HepG2 (cell line): Measurements from ENCODE around the gene PRELID1. TPM values are rescaled to one million over a fixed set of nuclear protein-coding genes. Genes with fewer than 3 reads are reported as not detected.

Experiments used
- ATAC-seq: fragments of 200-7000 bp; cut with Tn5 transposase; 3 replicates; pipeline ENCODE4 v1.9.1; 2020; ENCODE audit warnings: mild to moderate bottlenecking, moderate library complexity
- BruUV-seq: library from RNA; stranded (reverse); fragments of 400-500 nt; replicated peaks from 2 replicates; lab custom pipeline; 2021; lab: Mats Ljungman, UMichigan
- CTCF ChIA-PET: fragments of 300-600 bp; formaldehyde crosslinking; extraction: SDS; loops from one replicate; lab custom pipeline; 2021; ENCODE audit warnings: low total read pairs, inconsistent platforms, low intra/inter-chr PET ratio; lab: Yijun Ruan, JAX
- POLR2A ChIA-PET: fragments of 350-600 bp; sonication (Branson Sonifier 250); formaldehyde crosslinking; loops from one replicate; lab custom pipeline; 2020; ENCODE audit warnings: antibody characterized with exemption, inconsistent platforms; lab: Yijun Ruan, JAX
- DNase-seq: peaks from one replicate; pipeline ENCODE4 v3.0.0-alpha.2; 2015; ENCODE audit warnings: low spot score
- FAIRE-seq: peaks from 3 replicates; lab custom pipeline; 2011; peaks lifted over from hg19 to GRCh38; lab: Jason Lieb, UNC
- H2AFZ ChIP-seq: one replicate; pipeline ENCODE4 v1.6.1; 2011; ENCODE audit warnings: low read length, inconsistent platforms
- H3K27ac ChIP-seq: fragments of 300-600 bp; 3 replicates; pipeline ENCODE4 v1.8.0; 2011; ENCODE audit warnings: mixed run types, mild to moderate bottlenecking, mixed read lengths, low read length, inconsistent platforms; ENCODE audit not compliant: insufficient read depth; ENCODE audit errors: extremely low read length
- H3K27me3 ChIP-seq, 2 experiments: fragments of 200-600 bp in 1 of 2; 2 replicates in 1 of 2; 3 replicates in 1 of 2; pipeline versions ENCODE4 v1.6.0 to v1.8.0; 2011; ENCODE audit warnings: low read length in 2 of 2, mild to moderate bottlenecking in 2 of 2, moderate library complexity in 2 of 2, inconsistent platforms in 1 of 2; ENCODE audit not compliant: insufficient read depth in 2 of 2, control insufficient read depth in 1 of 2
- H3K36me3 ChIP-seq, 2 experiments: fragments of 200-600 bp in 1 of 2; replicated peaks in 1 of 2; 2 replicates in 1 of 2; 3 replicates in 1 of 2; pipeline versions ENCODE4 v1.5.1 to v1.8.0; 2011; ENCODE audit warnings: low read length in 2 of 2, inconsistent platforms in 1 of 2; ENCODE audit not compliant: insufficient read depth in 2 of 2, control insufficient read depth in 1 of 2
- H3K4me1 ChIP-seq: 2 replicates; pipeline ENCODE4 v1.5.1; 2012; ENCODE audit warnings: low read length, inconsistent platforms; ENCODE audit not compliant: insufficient read depth
- H3K4me2 ChIP-seq: 2 replicates; pipeline ENCODE4 v1.6.0; 2011; ENCODE audit warnings: low read depth, low read length, inconsistent platforms
- H3K4me3 ChIP-seq, 3 experiments: fragments of 200-600 bp in 1 of 3; sonication (generic), shearing (Covaris generic) in 1 of 3; replicated peaks in 1 of 3; 2 replicates each; pipeline ENCODE4 v1.5.1; 2011 to 2016; ENCODE audit warnings: low read length in 3 of 3, inconsistent platforms in 2 of 3, low read depth in 2 of 3, mild to moderate bottlenecking in 2 of 3, control low read depth in 1 of 3, mixed read lengths in 1 of 3; ENCODE audit not compliant: insufficient read depth in 1 of 3
- H3K79me2 ChIP-seq: one replicate; pipeline ENCODE4 v1.6.1; 2011; ENCODE audit warnings: low read length, inconsistent platforms; ENCODE audit not compliant: insufficient read depth
- H3K9ac ChIP-seq: 2 replicates; pipeline ENCODE4 v1.6.0; 2011; ENCODE audit warnings: mild to moderate bottlenecking, low read depth, low read length, inconsistent platforms; ENCODE audit not compliant: insufficient read depth
- H3K9me3 ChIP-seq: 2 replicates; pipeline ENCODE4 v1.5.1; 2012; ENCODE audit warnings: mild to moderate bottlenecking, low read length
- H4K20me1 ChIP-seq: 2 replicates; pipeline ENCODE4 v1.6.0; 2011; ENCODE audit warnings: inconsistent platforms, mild to moderate bottlenecking, low read length, moderate library complexity; ENCODE audit not compliant: insufficient read depth
- AGO1 ChIP-seq: fragments of 200-400 bp; formaldehyde crosslinking; IDR thresholded peaks from 2 replicates; pipeline ENCODE4 v1.6.1; 2017; ENCODE audit warnings: mild to moderate bottlenecking, low read depth, low read length, moderate library complexity; ENCODE audit not compliant: poor library complexity, severe bottlenecking
- CEBPB ChIP-seq: IDR thresholded peaks from 2 replicates; pipeline ENCODE4 v1.6.1; 2011; ENCODE audit warnings: low read depth, low read length, improper control_type of control experiment, borderline replicate concordance
- CHCHD3 ChIP-seq: sonication (generic); formaldehyde crosslinking; IDR thresholded peaks from 2 replicates; pipeline ENCODE4 v1.8.0; 2022; ENCODE audit warnings: mild to moderate bottlenecking, missing genetic modification reagents, moderate library complexity
- SALL2 ChIP-seq: sonication (generic); formaldehyde crosslinking; IDR thresholded peaks from 2 replicates; pipeline ENCODE4 v1.8.1; 2023; ENCODE audit warnings: mild to moderate bottlenecking, missing genetic modification reagents, inconsistent platforms
- SRSF9 ChIP-seq: fragments of 200-400 bp; formaldehyde crosslinking; IDR thresholded peaks from 2 replicates; pipeline ENCODE4 v1.6.1; 2018; ENCODE audit warnings: borderline replicate concordance, mild to moderate bottlenecking, low read depth, low read length; ENCODE audit not compliant: insufficient read depth, poor library complexity, severe bottlenecking
- ZNF598 ChIP-seq: sonication (generic); formaldehyde crosslinking; IDR thresholded peaks from 2 replicates; pipeline ENCODE4 v1.5.1; 2020; ENCODE audit warnings: mild to moderate bottlenecking, missing genetic modification reagents, borderline replicate concordance
- WGBS: methylation state at CpG from one replicate; pipeline ENCODE4 v1.1.6; 2017; ENCODE audit warnings: low lambda C conversion rate; 5-methylcytosine and 5-hydroxymethylcytosine counted together
- in situ Hi-C: cut with HindIII; loops from 2 replicates; pipeline ENCODE4 v1.10.0; 2017; ENCODE audit warnings: low pct_unique_long_range_greater_than_20kb; ENCODE audit not compliant: extremely low pct_ligation_motif_present
- intact Hi-C: fragments of 100-400 bp; cut with micrococcal nuclease; formaldehyde crosslinking; loops from one replicate; pipeline ENCODE4 v1.10.0; 2022; ENCODE audit not compliant: unreplicated experiment
- polyA plus RNA-seq, 8 experiments: library from polyadenylated mRNA; depleted of rRNA in 3 of 8; stranded (reverse) in 7 of 8; unstranded in 1 of 8; fragments of >200 nt; fragmentation: Illumina TruSeq in 4 of 8; extraction: Trizol in 4 of 8; gene quantifications; 2 replicates each; pipeline versions ENCODE4 v1.2.1 to v1.2.3, GENCODE V29; 2011 to 2016; ENCODE audit warnings: low read depth in 4 of 8, missing spikeins in 1 of 8, mixed read lengths in 1 of 8; ENCODE audit not compliant: insufficient read depth in 1 of 8
- total RNA-seq, 5 experiments: library from RNA; depleted of rRNA; stranded (reverse); fragments of >200 nt; fragmentation: Illumina TruSeq; extraction: Trizol; gene quantifications; 2 replicates each; pipeline ENCODE4 v1.2.3, GENCODE V29; 2016; ENCODE audit warnings: low read depth in 1 of 5
- TF ChIP-seq, protein P1 (sequence below): sonication (generic); formaldehyde crosslinking; IDR thresholded peaks from 2 replicates; pipeline ENCODE4 v1.8.1; 2023; ENCODE audit warnings: mild to moderate bottlenecking, missing genetic modification reagents

The PRELID1 gene
- total and polyA plus RNA-seq, 2 of the 13 experiments (the other 11 are each of a cell fraction or from before 2014, with no cell fraction given) = 250 to 271 TPM

DNA sequence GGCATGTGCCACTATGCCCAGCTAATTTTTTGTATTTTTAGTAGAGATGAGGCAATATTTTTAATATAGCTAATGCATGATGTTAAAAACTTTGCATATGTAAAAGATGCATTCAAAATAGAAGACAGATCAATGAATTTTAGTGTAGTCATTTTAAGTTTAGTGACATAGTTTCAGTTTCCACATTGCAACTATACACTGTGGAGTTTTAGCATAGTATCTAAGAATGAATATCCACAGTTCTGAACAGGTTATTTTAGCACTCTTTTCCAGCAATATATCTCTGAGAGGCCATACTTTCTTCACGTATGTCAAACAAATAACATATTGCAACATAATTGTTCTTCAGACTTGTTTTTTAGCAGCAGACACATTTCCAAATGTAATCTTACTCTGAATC is 39.4 kb upstream of the PRELID1 start:
- no peaks in the 10 kb centered on the region for H3K36me3 ChIP-seq
- no peaks in the 10 kb centered on the region for H3K79me2 ChIP-seq
- H3K27me3 ChIP-seq = peaks cover 0 to under 1% of the 10 kb centered on the region in 2 experiments; a peak in 1 of 5 replicates
- ATAC-seq (no peak), FAIRE-seq (no peak), DNase-seq (no peak)
- WGBS = 36% methylated on average over 1 of the region's 1 CpG
- no peaks in the 10 kb centered on the region for H3K9me3 ChIP-seq
- no peaks in the 10 kb centered on the region for H4K20me1 ChIP-seq
- TF ChIP-seq, protein P1, sequence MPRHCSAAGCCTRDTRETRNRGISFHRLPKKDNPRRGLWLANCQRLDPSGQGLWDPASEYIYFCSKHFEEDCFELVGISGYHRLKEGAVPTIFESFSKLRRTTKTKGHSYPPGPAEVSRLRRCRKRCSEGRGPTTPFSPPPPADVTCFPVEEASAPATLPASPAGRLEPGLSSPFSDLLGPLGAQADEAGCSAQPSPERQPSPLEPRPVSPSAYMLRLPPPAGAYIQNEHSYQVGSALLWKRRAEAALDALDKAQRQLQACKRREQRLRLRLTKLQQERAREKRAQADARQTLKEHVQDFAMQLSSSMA (CRISPR knock-in tag) = no peak
- TF ChIP-seq SRSF9 (no peak), CEBPB (0 out of 2 replicates have a peak, but pooled peaks have one; percentile 25)
- no peak overlapping the region for H3K9ac ChIP-seq
- no peak overlapping the region for H3K4me3 ChIP-seq
- in situ Hi-C loops (no loop called here), intact Hi-C loops (no loop called here)
- POLR2A ChIA-PET = no interaction called here
- H3K27ac ChIP-seq = no peak overlapping the region
- H2AFZ ChIP-seq = no peak overlapping the region
- CTCF ChIA-PET = no interaction called here
- no TSS peak for BruUV-seq
- no peak overlapping the region for H3K4me2 ChIP-seq
- H3K4me1 ChIP-seq = peaks cover 8% of the 10 kb centered on the region; the same call in 1 of the 2 replicates

DNA sequence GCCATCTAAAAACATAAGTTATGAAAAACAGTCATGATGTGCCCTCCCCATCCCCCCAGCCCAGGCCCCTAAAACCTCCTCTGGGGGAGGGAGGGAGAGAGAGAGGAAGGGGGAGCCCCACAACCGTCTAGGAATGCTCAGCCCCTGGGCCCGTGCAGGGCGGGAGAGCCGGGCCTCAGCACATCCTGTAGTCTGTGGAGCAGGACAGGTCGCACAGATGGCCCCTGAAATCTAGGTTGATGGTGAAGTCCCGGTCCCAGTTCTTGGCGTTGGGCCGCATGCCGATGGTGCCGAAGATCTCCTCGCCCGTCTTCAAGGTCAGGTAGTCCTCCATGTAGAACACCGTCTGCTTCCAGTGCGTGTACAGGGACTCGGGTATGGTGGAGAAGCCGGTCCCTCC is 38.2 kb upstream of the PRELID1 start:
- Histone ChIP-seq H3K4me2 (no peak overlapping the region), H3K4me3 (no peak overlapping the region), H3K36me3 (no peaks in the 10 kb centered on the region), H4K20me1 (no peaks in the 10 kb centered on the region), H3K79me2 (no peaks in the 10 kb centered on the region), H3K27ac (no peak overlapping the region), H3K9me3 (no peaks in the 10 kb centered on the region), H3K4me1 (peaks cover 8% of the 10 kb centered on the region; the same call in 1 of the 2 replicates), H3K9ac (no peak overlapping the region), H2AFZ (no peak overlapping the region), H3K27me3 (peaks cover 0 to 4% of the 10 kb centered on the region in 2 experiments; a peak in 1 of 5 replicates)
- no peak for FAIRE-seq
- intact Hi-C loops (no loop called here), in situ Hi-C loops (no loop called here)
- 67% methylated on average over 15 of the region's 16 CpGs for WGBS
- no TSS peak for BruUV-seq
- CTCF ChIA-PET = no interaction called here
- no peak for TF ChIP-seq AGO1
- no peak for TF ChIP-seq CHCHD3
- TF ChIP-seq SALL2 (CRISPR knock-in tag) = no peak
- TF ChIP-seq ZNF598 (CRISPR knock-in tag) = no peak
- POLR2A ChIA-PET = no interaction called here
- no peak for ATAC-seq
- DNase-seq = no peak
